Measurements from ENCODE around the gene CPAMD8. TPM values are rescaled to one million over a fixed set of nuclear protein-coding genes. Genes with fewer than 3 reads are reported as not detected.
A peak's percentile ranks its signal among the peaks of the same experiment; 100 is the strongest.

CPAMD8 gene
- total RNA-seq, 1 donor, result 0.36 TPM

DNA sequence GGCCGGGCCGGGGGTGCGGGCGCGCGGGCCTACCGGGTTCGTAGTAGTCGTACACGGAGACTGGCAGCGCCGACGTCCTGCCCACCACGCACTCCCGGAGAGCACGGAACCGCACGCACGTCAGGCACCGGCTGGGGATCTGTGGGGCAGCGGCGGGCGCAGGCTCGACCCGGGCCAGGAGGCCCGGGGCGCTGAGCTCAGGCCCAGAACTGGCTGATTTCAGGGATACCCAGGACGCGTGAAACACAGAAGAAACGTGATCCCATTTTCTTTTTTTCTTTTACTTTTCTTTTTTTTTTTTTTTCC is 128.8 kb downstream of the CPAMD8 start:
- Histone ChIP-seq H3K9me3 (ENCODE audit: low read depth, low read length) (no peaks in the 10 kb centered on the region), H2AFZ (ENCODE audit: low read length) (peak overlapping the region; percentile 29), H3K27me3 (ENCODE audit: insufficient read depth, low read length) (peaks cover 2% of the 10 kb centered on the region), H3K4me2 (ENCODE audit: insufficient read depth, low read length) (peak overlapping the region; percentile 63), H3K36me3 (ENCODE audit: insufficient read depth, low read length) (no peaks in the 10 kb centered on the region), H3K4me3 (ENCODE audit: insufficient read depth, low read length) (peak overlapping the region; percentile 68), H3K4me1 (ENCODE audit: insufficient read depth, low read length) (no peaks in the 10 kb centered on the region), H3K27ac (ENCODE audit: low read depth, low read length) (no peak overlapping the region), H4K20me1 (ENCODE audit: insufficient read depth, low read length) (no peaks in the 10 kb centered on the region), H3K79me2 (ENCODE audit: insufficient read depth, low read length) (no peaks in the 10 kb centered on the region)
- TF ChIP-seq, protein P1, sequence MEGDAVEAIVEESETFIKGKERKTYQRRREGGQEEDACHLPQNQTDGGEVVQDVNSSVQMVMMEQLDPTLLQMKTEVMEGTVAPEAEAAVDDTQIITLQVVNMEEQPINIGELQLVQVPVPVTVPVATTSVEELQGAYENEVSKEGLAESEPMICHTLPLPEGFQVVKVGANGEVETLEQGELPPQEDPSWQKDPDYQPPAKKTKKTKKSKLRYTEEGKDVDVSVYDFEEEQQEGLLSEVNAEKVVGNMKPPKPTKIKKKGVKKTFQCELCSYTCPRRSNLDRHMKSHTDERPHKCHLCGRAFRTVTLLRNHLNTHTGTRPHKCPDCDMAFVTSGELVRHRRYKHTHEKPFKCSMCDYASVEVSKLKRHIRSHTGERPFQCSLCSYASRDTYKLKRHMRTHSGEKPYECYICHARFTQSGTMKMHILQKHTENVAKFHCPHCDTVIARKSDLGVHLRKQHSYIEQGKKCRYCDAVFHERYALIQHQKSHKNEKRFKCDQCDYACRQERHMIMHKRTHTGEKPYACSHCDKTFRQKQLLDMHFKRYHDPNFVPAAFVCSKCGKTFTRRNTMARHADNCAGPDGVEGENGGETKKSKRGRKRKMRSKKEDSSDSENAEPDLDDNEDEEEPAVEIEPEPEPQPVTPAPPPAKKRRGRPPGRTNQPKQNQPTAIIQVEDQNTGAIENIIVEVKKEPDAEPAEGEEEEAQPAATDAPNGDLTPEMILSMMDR (IDR thresholded peaks at IDR 0.05; ENCODE audit: extremely low read depth, low read depth, low read length), result no peak
- peak; percentile 86 for DNase-seq (ENCODE audit: insufficient read length, low spot score, missing footprints)

DNA sequence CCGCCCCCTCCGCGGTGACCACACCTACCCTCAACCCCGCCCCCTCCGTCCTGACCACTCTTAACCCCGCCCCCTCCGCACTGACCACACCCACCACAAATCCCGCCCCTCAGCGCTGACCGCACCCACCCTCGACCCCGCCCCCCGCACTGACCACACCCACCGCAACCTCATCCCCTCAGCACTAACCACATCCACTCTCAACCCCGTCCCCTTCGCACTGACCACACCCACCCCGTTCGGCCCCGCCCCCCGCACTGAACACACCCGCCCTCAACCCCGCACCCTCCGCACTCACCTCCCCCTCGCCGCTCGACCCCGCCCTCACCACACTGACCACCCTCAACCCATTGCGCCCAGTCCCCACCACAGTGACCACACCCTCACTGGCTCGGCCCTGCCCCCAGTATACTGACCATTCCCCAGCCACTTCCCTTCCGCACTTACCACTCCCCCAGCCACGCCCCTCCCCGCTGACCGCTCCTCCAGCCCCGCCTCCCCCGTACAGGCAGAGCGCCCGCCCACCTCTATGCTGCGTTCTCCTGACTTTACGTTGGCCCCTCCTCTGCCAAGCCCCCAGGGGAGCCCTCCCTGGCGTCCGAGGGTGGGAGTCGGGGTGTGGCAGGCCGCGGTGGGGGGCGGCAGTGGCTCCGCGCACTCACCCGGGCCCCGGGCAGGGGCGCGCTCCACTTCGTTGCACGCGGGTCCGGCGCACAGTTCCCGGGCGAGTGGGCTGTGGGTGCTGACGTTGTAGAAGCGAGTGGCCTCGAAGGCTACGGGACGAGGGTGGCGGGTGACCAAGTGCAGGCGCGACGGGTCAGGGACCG is 129.4 kb downstream of the CPAMD8 start:
- peak overlapping the region; percentile 29 for H2AFZ ChIP-seq (ENCODE audit: low read length)
- peak overlapping the region; percentile 68 for H3K4me3 ChIP-seq (ENCODE audit: insufficient read depth, low read length)
- H3K27ac ChIP-seq (ENCODE audit: low read depth, low read length), result no peak overlapping the region
- peak; percentile 99 for DNase-seq (ENCODE audit: insufficient read length, low spot score, missing footprints)
- H3K9me3 ChIP-seq (ENCODE audit: low read depth, low read length), result no peaks in the 10 kb centered on the region
- H3K79me2 ChIP-seq (ENCODE audit: insufficient read depth, low read length), result no peaks in the 10 kb centered on the region
- no peaks in the 10 kb centered on the region for H4K20me1 ChIP-seq (ENCODE audit: insufficient read depth, low read length)
- H3K4me2 ChIP-seq (ENCODE audit: insufficient read depth, low read length), result peak overlapping the region; percentile 63
- H3K4me1 ChIP-seq (ENCODE audit: insufficient read depth, low read length), result no peaks in the 10 kb centered on the region
- H3K36me3 ChIP-seq (ENCODE audit: insufficient read depth, low read length), result no peaks in the 10 kb centered on the region
- TF ChIP-seq, protein P1 (IDR thresholded peaks at IDR 0.05; ENCODE audit: extremely low read depth, low read depth, low read length), result no peak
- peaks cover 2% of the 10 kb centered on the region for H3K27me3 ChIP-seq (ENCODE audit: insufficient read depth, low read length)

DNA sequence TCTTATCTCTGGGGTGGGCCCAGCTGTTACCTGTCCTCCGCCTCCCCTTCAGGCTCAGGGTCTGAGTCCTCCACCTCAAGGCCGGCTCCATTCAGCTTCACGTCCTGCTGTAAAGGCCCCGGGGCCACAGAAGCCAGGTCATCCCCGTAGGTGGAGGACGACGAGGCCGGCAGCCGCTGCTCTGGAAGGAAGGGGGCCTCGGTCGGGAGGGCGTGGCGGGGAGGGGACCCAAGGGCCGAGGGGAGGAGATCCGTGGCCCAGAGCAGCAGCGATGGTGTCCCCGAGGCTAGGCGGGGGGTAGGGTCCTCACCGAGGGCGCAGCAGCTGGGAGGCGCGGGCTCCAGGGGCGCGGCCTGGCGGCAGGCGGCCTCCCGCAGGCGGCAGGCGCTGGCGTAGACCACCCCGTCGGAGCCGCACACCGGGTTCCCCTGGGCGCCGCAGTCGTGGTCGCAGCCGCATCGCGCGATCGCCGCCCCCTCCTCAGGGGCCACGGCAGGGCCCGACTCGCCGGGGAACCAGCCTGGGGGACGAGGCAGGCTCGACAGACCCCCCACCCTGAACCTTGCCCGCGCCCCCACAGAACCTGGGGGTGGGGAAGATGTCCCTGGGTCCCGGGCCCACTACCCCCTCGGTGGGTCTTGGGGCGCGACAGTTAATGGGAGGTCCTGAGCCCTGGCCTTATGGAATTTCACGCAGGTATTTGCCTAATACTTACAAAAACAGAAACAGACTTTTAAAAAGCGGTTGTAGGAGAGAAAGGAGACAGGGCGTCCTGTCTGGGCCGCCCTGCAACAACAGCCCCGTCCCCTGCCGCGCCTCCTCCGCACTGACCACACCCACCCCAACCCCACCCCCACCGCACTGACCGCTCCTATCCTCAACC is 130.2 kb downstream of the CPAMD8 start:
- no peak overlapping the region for H3K4me2 ChIP-seq (ENCODE audit: insufficient read depth, low read length)

More for the DNA sequence above, 130.2 kb downstream of the CPAMD8 start:
- Histone ChIP-seq H3K27ac (ENCODE audit: low read depth, low read length) (no peak overlapping the region), H3K9me3 (ENCODE audit: low read depth, low read length) (no peaks in the 10 kb centered on the region), H2AFZ (ENCODE audit: low read length) (no peak overlapping the region), H4K20me1 (ENCODE audit: insufficient read depth, low read length) (no peaks in the 10 kb centered on the region), H3K4me3 (ENCODE audit: insufficient read depth, low read length) (no peak overlapping the region), H3K36me3 (ENCODE audit: insufficient read depth, low read length) (no peaks in the 10 kb centered on the region), H3K27me3 (ENCODE audit: insufficient read depth, low read length) (peaks cover 2% of the 10 kb centered on the region), H3K79me2 (ENCODE audit: insufficient read depth, low read length) (no peaks in the 10 kb centered on the region), H3K4me1 (ENCODE audit: insufficient read depth, low read length) (no peaks in the 10 kb centered on the region)
- DNase-seq (ENCODE audit: insufficient read length, low spot score, missing footprints), result peak; percentile 71
- TF ChIP-seq, protein P1 (IDR thresholded peaks at IDR 0.05; ENCODE audit: extremely low read depth, low read depth, low read length), result no peak
